ENCODE measurements around the gene MACROD1. TPM values are rescaled to one million over a fixed set of nuclear protein-coding genes. Genes with fewer than 3 reads are reported as not detected.

MACROD1 gene
- total and polyA plus RNA-seq, 4 donors: 10.6 to 31.6 (median 23.9) TPM

DNA sequence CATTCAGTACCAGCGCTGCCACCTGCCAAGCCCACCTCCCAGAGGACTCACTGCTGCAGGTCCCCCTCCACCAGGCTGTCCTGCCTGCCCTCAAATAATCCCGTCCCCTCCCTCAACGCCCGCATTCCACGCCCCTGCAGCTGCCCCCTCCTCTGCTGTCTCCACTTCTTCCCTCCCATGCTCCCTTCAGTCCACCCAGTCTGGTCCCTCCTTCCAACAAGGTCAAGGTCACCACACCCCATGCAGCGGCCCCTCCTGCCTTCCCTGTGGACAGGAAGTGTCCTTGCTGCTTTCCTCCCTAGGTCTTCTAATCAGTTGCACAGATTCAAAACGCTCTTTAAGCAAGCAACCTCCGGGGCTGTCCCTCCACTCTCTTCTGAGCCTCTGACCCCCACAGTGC lies 12.1 kb downstream of the MACROD1 start:
- WGBS (ENCODE audit: insufficient coverage): 34% methylated on average over 8 of the region's 8 CpGs
- Histone ChIP-seq H3K4me3 (ENCODE audit: low read depth, low read length) (no peak overlapping the region), H3K9me3 (ENCODE audit: control insufficient read depth, insufficient read depth, low read length) (no peaks in the 10 kb centered on the region), H3K36me3 (ENCODE audit: control insufficient read depth, insufficient read depth, low read length) (peaks cover 14% of the 10 kb centered on the region), H3K27me3 (ENCODE audit: control insufficient read depth, insufficient read depth, low read length) (no peaks in the 10 kb centered on the region), H3K27ac (ENCODE audit: low read depth, low read length) (no peak overlapping the region), H3K4me1 (ENCODE audit: control insufficient read depth, insufficient read depth, low read length) (peaks cover 58% of the 10 kb centered on the region)
- DNase-seq (ENCODE audit: low read depth in 4 of 6, low spot score in 6 of 6): no peak

DNA sequence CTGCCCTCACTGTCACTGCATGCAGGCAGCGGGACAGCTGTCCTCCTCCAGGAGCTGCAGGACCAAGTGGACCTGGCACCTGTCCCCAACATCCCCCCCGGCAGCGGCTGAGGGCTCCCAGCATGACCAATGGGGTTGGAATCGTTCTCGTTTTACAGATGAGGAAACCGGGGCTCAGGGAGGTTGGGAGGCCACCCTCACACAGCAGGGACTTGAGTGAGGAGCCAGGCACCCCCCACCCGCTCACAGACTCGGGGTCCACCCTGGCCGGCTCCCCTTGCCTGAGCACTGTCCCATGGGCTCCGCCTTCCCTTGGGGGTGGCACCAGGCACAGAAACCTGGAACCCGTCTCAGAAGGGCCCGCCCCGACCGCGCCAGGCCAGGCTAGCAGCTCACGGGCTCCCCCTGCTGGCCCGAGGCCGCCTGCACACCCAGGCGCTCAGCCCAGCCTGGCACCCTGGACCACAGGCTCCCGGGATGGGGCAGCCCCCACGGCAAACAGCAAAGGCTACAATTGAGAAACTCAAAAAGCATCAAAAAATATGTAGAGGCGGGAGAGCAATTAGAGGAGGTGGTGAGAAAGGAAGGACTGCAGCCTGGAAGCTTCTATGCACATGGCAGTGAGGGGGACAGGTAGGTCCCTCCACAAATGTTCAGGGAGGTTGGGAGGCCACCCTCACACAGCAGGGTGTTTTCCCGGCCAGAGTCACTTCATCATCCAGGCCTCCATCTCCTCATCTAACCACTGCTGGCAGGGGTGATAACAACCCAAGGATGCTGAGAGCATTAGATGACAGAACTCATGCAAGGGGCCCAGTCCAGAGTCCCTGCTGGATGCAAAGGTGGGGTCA lies 12.8 kb downstream of the MACROD1 start:
- Histone ChIP-seq H3K9me3 (ENCODE audit: control insufficient read depth, insufficient read depth, low read length) (no peaks in the 10 kb centered on the region), H3K4me3 (ENCODE audit: low read depth, low read length) (no peak overlapping the region), H3K4me1 (ENCODE audit: control insufficient read depth, insufficient read depth, low read length) (peaks cover 65% of the 10 kb centered on the region), H3K36me3 (ENCODE audit: control insufficient read depth, insufficient read depth, low read length) (peaks cover 14% of the 10 kb centered on the region), H3K27ac (ENCODE audit: low read depth, low read length) (no peak overlapping the region), H3K27me3 (ENCODE audit: control insufficient read depth, insufficient read depth, low read length) (no peaks in the 10 kb centered on the region)
- DNase-seq (ENCODE audit: low read depth in 4 of 6, low spot score in 6 of 6): peak in 2 of 6 donors; percentile 62 to 64
- 22% methylated on average over 20 of the region's 23 CpGs for WGBS (ENCODE audit: insufficient coverage)

- no peaks in the 10 kb centered on the region for H3K9me3 ChIP-seq (ENCODE audit: control insufficient read depth, insufficient read depth, low read length)
- peaks cover 14% of the 10 kb centered on the region for H3K36me3 ChIP-seq (ENCODE audit: control insufficient read depth, insufficient read depth, low read length)
- H3K27ac ChIP-seq (ENCODE audit: low read depth, low read length): no peak overlapping the region
- H3K27me3 ChIP-seq (ENCODE audit: control insufficient read depth, insufficient read depth, low read length): no peaks in the 10 kb centered on the region
- WGBS (ENCODE audit: insufficient coverage): 96% methylated on average over 7 of the region's 8 CpGs
- H3K4me1 ChIP-seq (ENCODE audit: control insufficient read depth, insufficient read depth, low read length): peaks cover 57% of the 10 kb centered on the region
- H3K4me3 ChIP-seq (ENCODE audit: low read depth, low read length): no peak overlapping the region
- DNase-seq (ENCODE audit: low read depth in 4 of 6, low spot score in 6 of 6): no peak
These were observed 14.6 kb downstream of the MACROD1 start for GRCh38 chr11:64151337-64151736.

GRCh38 chr11:64150481-64151239 lies 15.3 kb downstream of the MACROD1 start:
- Histone ChIP-seq H3K4me1 (ENCODE audit: control insufficient read depth, insufficient read depth, low read length) (peaks cover 61% of the 10 kb centered on the region), H3K27ac (ENCODE audit: low read depth, low read length) (peak overlapping the region; percentile 7), H3K36me3 (ENCODE audit: control insufficient read depth, insufficient read depth, low read length) (peaks cover 14% of the 10 kb centered on the region), H3K9me3 (ENCODE audit: control insufficient read depth, insufficient read depth, low read length) (no peaks in the 10 kb centered on the region), H3K4me3 (ENCODE audit: low read depth, low read length) (no peak overlapping the region), H3K27me3 (ENCODE audit: control insufficient read depth, insufficient read depth, low read length) (no peaks in the 10 kb centered on the region)
- peak in 2 of 6 donors; percentile 54 to 61 for DNase-seq (ENCODE audit: low read depth in 4 of 6, low spot score in 6 of 6)
- WGBS (ENCODE audit: insufficient coverage): 55% methylated on average over 22 of the region's 24 CpGs

- H3K4me3 ChIP-seq (ENCODE audit: low read depth, low read length): no peak overlapping the region
- H3K36me3 ChIP-seq (ENCODE audit: control insufficient read depth, insufficient read depth, low read length): peaks cover 14% of the 10 kb centered on the region
- no peak overlapping the region for H3K27ac ChIP-seq (ENCODE audit: low read depth, low read length)
- no peaks in the 10 kb centered on the region for H3K27me3 ChIP-seq (ENCODE audit: control insufficient read depth, insufficient read depth, low read length)
- no peaks in the 10 kb centered on the region for H3K9me3 ChIP-seq (ENCODE audit: control insufficient read depth, insufficient read depth, low read length)
- no peak for DNase-seq (ENCODE audit: low read depth in 4 of 6, low spot score in 6 of 6)
- 81% methylated on average over 12 of the region's 15 CpGs for WGBS (ENCODE audit: insufficient coverage)
- H3K4me1 ChIP-seq (ENCODE audit: control insufficient read depth, insufficient read depth, low read length): peaks cover 67% of the 10 kb centered on the region
These were observed 15.9 kb downstream of the MACROD1 start for GRCh38 chr11:64150051-64150450.

GRCh38 chr11:64148917-64149617 lies 16.8 kb downstream of the MACROD1 start:
- H3K36me3 ChIP-seq (ENCODE audit: control insufficient read depth, insufficient read depth, low read length): peaks cover 20% of the 10 kb centered on the region
- DNase-seq (ENCODE audit: low read depth in 4 of 6, low spot score in 6 of 6): no peak
- H3K27ac ChIP-seq (ENCODE audit: low read depth, low read length): peak overlapping the region; percentile 74
- peaks cover 71% of the 10 kb centered on the region for H3K4me1 ChIP-seq (ENCODE audit: control insufficient read depth, insufficient read depth, low read length)
- no peaks in the 10 kb centered on the region for H3K9me3 ChIP-seq (ENCODE audit: control insufficient read depth, insufficient read depth, low read length)
- 63% methylated on average over 25 of the region's 25 CpGs for WGBS (ENCODE audit: insufficient coverage)
- H3K27me3 ChIP-seq (ENCODE audit: control insufficient read depth, insufficient read depth, low read length): no peaks in the 10 kb centered on the region
- peak overlapping the region; percentile 1 for H3K4me3 ChIP-seq (ENCODE audit: low read depth, low read length)

DNA sequence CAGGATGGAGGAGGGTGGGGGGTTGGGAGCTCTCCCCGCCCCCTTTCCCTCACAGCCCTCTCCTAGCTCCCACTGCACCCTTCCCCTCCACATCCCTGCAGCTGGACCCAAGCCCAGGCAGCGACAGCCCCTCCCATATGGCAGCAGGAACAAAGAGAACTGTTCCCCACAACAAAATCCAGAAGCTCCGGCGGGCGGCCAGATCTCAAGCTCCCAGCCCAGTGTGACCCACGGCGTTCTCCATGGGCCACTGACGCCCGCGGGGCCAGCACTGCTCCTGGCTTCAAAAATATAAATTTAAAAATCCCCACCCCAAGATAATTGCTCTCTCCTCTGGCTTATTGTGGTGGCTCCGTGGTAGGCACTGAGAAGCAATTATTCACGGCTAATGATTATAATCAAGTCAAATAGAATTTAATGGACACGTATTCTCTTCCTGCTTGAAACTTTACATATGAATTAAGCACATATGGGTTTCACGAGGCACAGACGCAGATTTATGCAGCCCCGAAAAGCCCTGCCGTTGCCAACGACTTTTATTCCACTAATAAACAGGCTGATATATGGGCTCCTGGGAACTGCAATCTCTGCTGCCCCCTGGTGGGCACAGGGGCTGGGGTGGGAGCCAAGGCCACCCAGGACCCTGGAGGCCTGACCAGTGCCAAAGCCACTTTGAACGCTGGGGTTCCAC lies 17.5 kb downstream of the MACROD1 start:
- Histone ChIP-seq H3K27ac (ENCODE audit: low read depth, low read length) (peak overlapping the region; percentile 74), H3K36me3 (ENCODE audit: control insufficient read depth, insufficient read depth, low read length) (peaks cover 20% of the 10 kb centered on the region), H3K27me3 (ENCODE audit: control insufficient read depth, insufficient read depth, low read length) (no peaks in the 10 kb centered on the region), H3K9me3 (ENCODE audit: control insufficient read depth, insufficient read depth, low read length) (no peaks in the 10 kb centered on the region), H3K4me3 (ENCODE audit: low read depth, low read length) (peak overlapping the region; percentile 1), H3K4me1 (ENCODE audit: control insufficient read depth, insufficient read depth, low read length) (peaks cover 66% of the 10 kb centered on the region)
- WGBS (ENCODE audit: insufficient coverage): 4% methylated on average over 11 of the region's 19 CpGs
- DNase-seq (ENCODE audit: low read depth in 4 of 6, low spot score in 6 of 6): peak in 5 of 6 donors; percentile 65 to 96 (median 72)

- Histone ChIP-seq H3K36me3 (ENCODE audit: control insufficient read depth, insufficient read depth, low read length) (peaks cover 19% of the 10 kb centered on the region), H3K9me3 (ENCODE audit: control insufficient read depth, insufficient read depth, low read length) (no peaks in the 10 kb centered on the region), H3K27ac (ENCODE audit: low read depth, low read length) (no peak overlapping the region), H3K27me3 (ENCODE audit: control insufficient read depth, insufficient read depth, low read length) (no peaks in the 10 kb centered on the region), H3K4me1 (ENCODE audit: control insufficient read depth, insufficient read depth, low read length) (peaks cover 63% of the 10 kb centered on the region), H3K4me3 (ENCODE audit: low read depth, low read length) (no peak overlapping the region)
- 68% methylated on average over 20 of the region's 22 CpGs for WGBS (ENCODE audit: insufficient coverage)
- no peak for DNase-seq (ENCODE audit: low read depth in 4 of 6, low spot score in 6 of 6)
These were observed 19.6 kb downstream of the MACROD1 start for GRCh38 chr11:64146036-64146955.

Data from spinal cord (tissue), 10 donors.